Heart left ventricle (tissue), 16 donors: ENCODE results near the gene STRC. TPM values are rescaled to one million over a fixed set of nuclear protein-coding genes. Genes with fewer than 3 reads are reported as not detected.
"Not testable (repeated sequence)": the region's sequence is repeated elsewhere in the genome, so short reads cannot be mapped to it uniquely, and the experiment has no call there.

Experiments used
- ATAC-seq, 4 donors: fragments of 200-7000 bp; cut with Tn5 transposase; one replicate each; pipeline ENCODE4 v1.9.1; 2020 to 2022; ENCODE audit warnings: moderate library complexity in 4 of 4, mild to moderate bottlenecking in 3 of 4, moderate number of reproducible peaks in 1 of 4
- DNase-seq, 5 donors: peaks; one replicate each; pipeline ENCODE4 v3.0.0-alpha.2; 2020
- H3K27ac ChIP-seq, 12 donors: fragments of 200-600 bp; sonication (generic) in 4 of 12; one replicate each; pipeline versions ENCODE4 v1.5.0 to v1.8.0; 2016 to 2022; ENCODE audit warnings: mild to moderate bottlenecking in 2 of 12
- H3K27me3 ChIP-seq, 9 donors: fragments of 200-600 bp; sonication (generic) in 2 of 9; one replicate each; pipeline versions ENCODE4 v1.5.1 to v1.8.0; 2016 to 2022; ENCODE audit warnings: mild to moderate bottlenecking in 3 of 9
- H3K36me3 ChIP-seq, 9 donors: fragments of 200-600 bp; sonication (generic) in 2 of 9; one replicate each; pipeline versions ENCODE4 v1.5.0 to v1.8.0; 2018 to 2022; ENCODE audit warnings: mild to moderate bottlenecking in 2 of 9
- H3K4me1 ChIP-seq, 12 donors: fragments of 200-600 bp; sonication (generic) in 4 of 12; one replicate each; pipeline versions ENCODE4 v1.5.0 to v1.8.0; 2016 to 2022; ENCODE audit warnings: mild to moderate bottlenecking in 3 of 12
- H3K4me3 ChIP-seq, 12 donors: fragments of 200-600 bp; sonication (generic) in 4 of 12; one replicate each; pipeline versions ENCODE4 v1.5.0 to v1.8.0; 2017 to 2022; ENCODE audit warnings: mild to moderate bottlenecking in 9 of 12, moderate library complexity in 4 of 12
- H3K9me3 ChIP-seq, 12 donors: fragments of 200-600 bp; sonication (generic) in 4 of 12; one replicate each; pipeline versions ENCODE4 v1.5.0 to v1.8.0; 2016 to 2022; ENCODE audit warnings: mild to moderate bottlenecking in 1 of 12
- POLR2A ChIP-seq, 2 donors: fragments of 450-650 bp; IDR thresholded peaks; one replicate each; pipeline ENCODE4 v1.6.1; 2017; ENCODE audit warnings: antibody characterized with exemption in 2 of 2, mild to moderate bottlenecking in 2 of 2, moderate library complexity in 2 of 2
- WGBS, 4 donors: extraction: QIAGEN DNeasy Blood & Tissue Kit in 2 of 4; methylation state at CpG; one replicate each; pipeline versions ENCODE4 v1.1.5 to v1.1.7; 2013 to 2018; 5-methylcytosine and 5-hydroxymethylcytosine counted together
- intact Hi-C, 10 donors: fragments of 100-400 bp; cut with DNase I; formaldehyde crosslinking; loops; one replicate each; pipeline versions ENCODE4 v1.11.1 to v1.14.2; 2022
- polyA plus RNA-seq, 2 donors: library from polyadenylated mRNA; stranded (reverse); fragments of 200-250 nt; gene quantifications; one replicate each; pipeline ENCODE4 v1.2.3, GENCODE V29; 2013
- total RNA-seq, 9 donors: library from RNA; depleted of rRNA in 2 of 9; stranded (reverse); fragments of >200 nt in 2 of 9; fragmentation: NEBNext Ultra II Directional in 3 of 9; extraction: Animal tissue kit (Norgen Biotek cat#: 25700) in 3 of 9; gene quantifications; one replicate each; pipeline versions ENCODE4 v1.1.0 to v1.2.4, GENCODE V29; 2016 to 2023
- TF ChIP-seq, protein P1 (sequence below), 12 donors: fragments of 200-600 bp; sonication (generic) in 4 of 12; IDR thresholded peaks; one replicate each; pipeline versions ENCODE4 v1.5.0 to v1.8.0; 2018 to 2022; ENCODE audit warnings: antibody characterized with exemption in 12 of 12, mild to moderate bottlenecking in 5 of 12
- donor health status: ischemic (EF 13 %, LVEDD 7.1; RV severe dilation, severe dysfunction).
- donor health status: healthy with polysubstance abuse.
- donor health status: DM: no; HTN: yes; CAD: no.
- donor health status: DM: no; HTN: no; CAD: no.
- donor health status: ischemic (EF 25% LVEDD 6.9; RV normal size, moderate dysfunction).
- donor health status: ischemic (EF 25% LVEDD 5.7; RV mildly dilated, moderate dysfunction).
- donor health status: healthy.
- donor health status: DM: yes; HTN: yes; CAD: no.
- donor health status: ischemic (EF 35%, LVEDD 5.7; RV mildly dilated, moderate dysfunction).
- donor health status: nonischemic (EF 11% LVEDD 7.7; RV severe dilation, severe dysfunction).
- donor health status: DM: yes; HTN: yes; CAD: no.
- donor health status: PGD.
- donor health status: ischemic (EF 29% LVEDD 5.4; RV normal size, mild dysfunction).
- donor health status: nonischemic (EF 23%, LVEDD 6.1; RV moderate dilation, normal function).

The STRC gene
- total and polyA plus RNA-seq, 11 donors, result 0.04 to 0.22 (median 0.08) TPM; not detected in 6

DNA sequence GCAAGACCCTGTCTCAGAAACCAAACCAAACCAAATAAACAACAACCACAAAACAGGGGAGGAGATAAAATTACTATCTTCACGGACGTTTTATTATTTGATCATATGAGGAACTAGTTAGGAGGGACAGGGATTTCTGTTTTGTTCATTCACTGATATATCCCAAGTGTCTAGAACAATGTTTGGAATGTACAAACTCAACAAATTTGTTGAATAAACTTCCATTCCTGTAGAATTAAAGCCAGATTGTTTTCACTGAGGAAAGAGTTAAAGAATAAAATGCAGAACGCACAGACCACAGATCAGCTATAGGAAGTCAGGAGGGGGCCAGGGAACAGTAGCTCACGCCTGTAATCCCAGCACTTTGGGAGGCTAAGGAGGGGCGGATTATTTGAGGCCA is 6.5 kb upstream of the STRC start:
- ATAC-seq, result no peak
- 35 to 46% (median 36%) methylated on average over 5 of the region's 5 CpGs for WGBS, 4 donors

DNA sequence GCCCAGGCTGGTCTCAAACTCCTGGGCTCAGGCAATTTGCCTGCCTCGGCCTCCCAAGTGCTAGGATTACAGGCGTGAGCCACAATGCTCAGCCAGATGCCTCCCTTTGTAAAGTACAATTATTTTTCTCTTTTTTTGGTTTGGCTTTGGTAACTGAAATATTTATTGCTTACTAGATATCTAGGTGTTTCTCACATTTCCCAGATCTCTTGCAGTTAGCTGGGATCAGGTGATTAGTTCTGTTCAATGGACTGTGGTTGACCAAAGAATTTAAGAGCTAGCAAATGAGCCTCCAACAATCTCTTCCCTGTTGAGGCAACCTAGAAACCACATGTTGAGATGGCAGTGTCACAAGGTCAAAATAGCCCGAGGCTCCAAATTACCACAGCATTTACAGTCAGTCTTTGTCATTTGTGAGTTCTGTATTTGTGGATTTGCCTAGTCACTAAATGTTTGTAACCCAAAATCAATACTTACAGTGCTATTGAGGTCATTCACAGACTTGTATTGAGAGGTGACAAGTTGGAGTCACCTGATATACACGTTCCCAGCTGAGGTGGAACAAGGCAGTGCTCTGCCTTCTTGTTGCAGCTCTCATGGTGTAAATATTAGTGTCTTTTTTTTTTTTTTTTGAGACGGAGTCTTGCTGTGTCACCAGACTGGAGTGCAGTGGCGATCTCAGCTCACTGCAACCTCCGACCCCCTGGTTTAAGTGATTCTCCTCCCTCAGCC is 3.6 kb upstream of the STRC start:
- H3K27ac ChIP-seq, ATAC-seq, intact Hi-C loops, H3K36me3 ChIP-seq, H3K4me1 ChIP-seq, DNase-seq, H3K9me3 ChIP-seq, H3K4me3 ChIP-seq: not testable (repeated sequence)
- WGBS, 4 donors, result 60 to 84% (median 70%) methylated on average over 4 to 7 of the region's 7 CpGs
- peaks cover 0 to 18% (median 0%) of the 10 kb centered on the region in 9 donors for H3K27me3 ChIP-seq

More for the DNA sequence above, 6.5 kb upstream of the STRC start:
- no peak overlapping the region for H3K27ac ChIP-seq
- H3K4me3 ChIP-seq, result no peak overlapping the region
- H3K9me3 ChIP-seq, result no peaks in the 10 kb centered on the region
- no peaks in the 10 kb centered on the region for H3K4me1 ChIP-seq
- peaks cover 0 to 10% (median 0%) of the 10 kb centered on the region in 9 donors for H3K27me3 ChIP-seq
- no peak for DNase-seq
- H3K36me3 ChIP-seq, result no peaks in the 10 kb centered on the region
- intact Hi-C loops, result no loop called here
- TF ChIP-seq, protein P1, sequence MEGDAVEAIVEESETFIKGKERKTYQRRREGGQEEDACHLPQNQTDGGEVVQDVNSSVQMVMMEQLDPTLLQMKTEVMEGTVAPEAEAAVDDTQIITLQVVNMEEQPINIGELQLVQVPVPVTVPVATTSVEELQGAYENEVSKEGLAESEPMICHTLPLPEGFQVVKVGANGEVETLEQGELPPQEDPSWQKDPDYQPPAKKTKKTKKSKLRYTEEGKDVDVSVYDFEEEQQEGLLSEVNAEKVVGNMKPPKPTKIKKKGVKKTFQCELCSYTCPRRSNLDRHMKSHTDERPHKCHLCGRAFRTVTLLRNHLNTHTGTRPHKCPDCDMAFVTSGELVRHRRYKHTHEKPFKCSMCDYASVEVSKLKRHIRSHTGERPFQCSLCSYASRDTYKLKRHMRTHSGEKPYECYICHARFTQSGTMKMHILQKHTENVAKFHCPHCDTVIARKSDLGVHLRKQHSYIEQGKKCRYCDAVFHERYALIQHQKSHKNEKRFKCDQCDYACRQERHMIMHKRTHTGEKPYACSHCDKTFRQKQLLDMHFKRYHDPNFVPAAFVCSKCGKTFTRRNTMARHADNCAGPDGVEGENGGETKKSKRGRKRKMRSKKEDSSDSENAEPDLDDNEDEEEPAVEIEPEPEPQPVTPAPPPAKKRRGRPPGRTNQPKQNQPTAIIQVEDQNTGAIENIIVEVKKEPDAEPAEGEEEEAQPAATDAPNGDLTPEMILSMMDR (IDR thresholded peaks at IDR 0.05), result no peak
- no peak for TF ChIP-seq POLR2A (IDR thresholded peaks at IDR 0.05)

DNA sequence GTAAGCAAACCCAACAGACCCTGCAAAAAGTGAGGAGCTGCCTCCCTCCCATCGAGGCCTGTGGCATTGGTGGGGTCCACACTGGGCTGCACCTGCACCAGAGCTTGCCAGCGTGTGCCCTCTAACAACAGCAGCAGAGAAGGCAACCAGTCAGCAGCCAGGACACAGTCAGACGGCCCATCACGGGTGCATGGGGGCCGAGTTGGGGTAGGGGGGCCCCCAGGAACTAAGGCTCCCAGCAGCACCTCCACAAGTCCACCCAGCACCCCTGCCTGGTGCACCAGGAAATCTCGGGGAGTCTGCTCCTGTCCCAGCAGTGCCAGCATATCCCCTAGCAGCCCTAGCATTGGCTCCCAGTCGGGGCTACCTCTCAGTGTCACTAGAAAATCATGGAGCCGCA is 850 bp downstream of the STRC start:
- intact Hi-C loops, ATAC-seq: not testable (repeated sequence)
- WGBS, 4 donors, result 74 to 80% methylated on average over 4 of the region's 8 CpGs; no CpG with 5 or more reads in 2 of the 4 donors

DNA sequence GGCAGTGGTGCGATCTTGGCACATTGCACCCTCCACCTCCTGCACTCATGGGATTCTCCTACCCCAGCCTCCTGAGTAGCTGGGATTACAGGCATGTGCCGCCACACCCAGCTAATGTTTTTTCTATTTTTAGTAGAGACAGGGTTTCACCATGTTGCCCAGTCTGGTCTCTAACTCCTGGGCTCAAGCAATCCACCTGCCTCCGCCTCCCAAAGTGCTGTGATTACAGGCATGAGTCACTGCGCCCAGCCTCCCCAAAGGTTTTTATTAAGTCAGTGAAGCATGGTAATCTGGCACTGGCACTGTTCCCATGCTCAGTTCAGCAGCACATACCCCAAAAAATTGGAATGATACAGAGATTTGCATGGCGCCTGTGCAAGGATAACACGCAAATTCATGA is 16.4 kb downstream of the STRC start:
- intact Hi-C loops, H3K9me3 ChIP-seq, H3K27me3 ChIP-seq: not testable (repeated sequence)

More for the DNA sequence above, 850 bp downstream of the STRC start:
- not testable (repeated sequence) for DNase-seq, H3K27ac ChIP-seq, H3K4me3 ChIP-seq, H3K4me1 ChIP-seq, H3K36me3 ChIP-seq, H3K9me3 ChIP-seq
- peaks cover 0 to 10% (median 0%) of the 10 kb centered on the region in 9 donors for H3K27me3 ChIP-seq

DNA sequence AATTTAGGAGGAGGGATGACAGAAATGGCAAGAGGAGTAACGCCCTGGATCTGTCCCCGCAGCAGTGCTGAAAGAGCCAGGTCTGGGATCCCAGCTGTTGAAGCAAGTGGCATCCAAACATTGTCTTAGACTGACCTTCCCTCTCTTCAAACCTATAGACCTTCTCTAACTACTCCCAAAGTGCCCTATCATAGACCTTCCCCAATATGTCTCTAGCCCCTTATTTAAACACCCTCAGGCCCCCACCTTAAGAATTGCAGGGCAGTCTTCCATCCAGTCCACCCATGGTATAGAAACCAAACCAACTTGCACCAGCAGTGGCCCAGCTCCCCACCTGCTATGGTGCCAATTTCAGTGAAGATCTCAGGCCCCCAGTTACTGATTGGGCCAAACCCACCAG is 18.4 kb downstream of the STRC start:
- H3K4me1 ChIP-seq, H3K9me3 ChIP-seq, H3K27me3 ChIP-seq, intact Hi-C loops, ATAC-seq, H3K36me3 ChIP-seq, DNase-seq, H3K4me3 ChIP-seq, H3K27ac ChIP-seq: not testable (repeated sequence)
- WGBS, 4 donors, result no CpG with 5 or more reads among the region's 2 CpGs

More for the DNA sequence above, 16.4 kb downstream of the STRC start:
- not testable (repeated sequence) for H3K36me3 ChIP-seq, H3K27ac ChIP-seq, H3K4me1 ChIP-seq, DNase-seq, ATAC-seq, H3K4me3 ChIP-seq
- 79 to 88% (median 87%) methylated on average over 6 of the region's 6 CpGs for WGBS, 4 donors

DNA sequence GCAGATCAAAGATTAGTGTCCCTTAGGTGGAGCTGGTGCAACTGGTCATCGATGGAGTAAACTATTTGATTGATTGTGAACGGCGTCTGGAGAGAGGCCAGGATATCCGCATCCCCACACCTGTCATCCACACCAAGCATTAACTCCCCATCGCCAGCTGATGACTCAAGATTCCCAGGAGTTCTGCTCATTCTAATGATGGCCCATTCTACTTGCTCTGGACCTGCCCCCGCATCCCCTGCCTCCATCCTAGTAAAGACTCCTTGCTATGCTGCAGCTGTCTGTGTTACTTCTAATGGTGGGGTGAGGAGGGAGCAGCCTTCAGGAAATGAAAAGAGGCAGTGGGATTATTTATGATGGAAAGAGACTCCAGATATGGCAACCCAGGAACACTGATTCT is 19.5 kb downstream of the STRC start:
- H3K27ac ChIP-seq, H3K36me3 ChIP-seq, H3K4me1 ChIP-seq, H3K9me3 ChIP-seq, DNase-seq, intact Hi-C loops, H3K4me3 ChIP-seq, H3K27me3 ChIP-seq, ATAC-seq: not testable (repeated sequence)
- WGBS, 4 donors, result 82 to 89% (median 85%) methylated on average over 6 of the region's 6 CpGs

DNA sequence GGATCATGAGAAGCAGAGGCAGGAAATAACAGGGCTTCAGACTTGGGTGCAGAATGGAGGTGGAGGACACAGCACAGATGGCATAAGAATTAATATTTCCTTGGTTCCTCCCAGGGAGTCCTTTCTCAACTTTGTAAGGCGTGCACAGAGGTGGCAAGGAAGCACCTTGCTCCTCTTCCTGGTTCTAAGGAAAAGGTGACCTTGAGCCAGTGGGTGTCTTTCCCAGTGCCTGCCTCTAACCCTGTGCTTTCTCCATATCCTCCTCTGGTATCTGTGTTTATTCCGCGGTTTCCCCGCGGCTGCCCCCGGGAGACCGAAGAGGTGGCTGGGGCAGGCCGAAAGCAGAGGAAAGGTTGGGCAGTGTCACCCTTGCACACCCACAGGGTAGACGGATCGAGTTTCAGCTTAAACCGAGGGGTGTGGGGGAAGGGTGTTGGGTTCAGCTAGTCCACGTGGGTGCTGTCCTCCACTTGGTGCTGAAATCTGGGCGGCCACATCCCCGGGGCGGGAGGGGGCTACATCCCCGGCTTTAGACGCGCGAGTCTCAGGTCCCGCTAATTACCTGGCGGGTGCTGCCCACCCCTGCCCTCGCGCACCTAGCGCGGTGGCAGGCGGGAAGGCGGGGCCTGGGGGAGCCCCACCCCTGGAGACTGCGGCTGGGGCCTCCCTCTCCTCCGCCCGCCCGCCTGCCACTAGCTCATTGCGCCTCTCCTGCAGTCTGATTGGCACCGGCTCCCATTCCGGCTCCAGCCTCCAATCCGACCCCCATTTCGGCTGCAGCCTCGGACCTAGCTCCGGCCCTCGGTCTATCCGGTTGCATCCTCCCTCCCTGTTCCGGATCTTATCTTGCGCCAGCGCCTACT is 25.0 kb downstream of the STRC start, which contains the start of gene CKMT1B:
Gene CKMT1B, plus strand, starts transcription at position 700 of the 863 bp plus-strand sequence. CDS start 192 bp downstream, outside the sequence.
- H3K27me3 ChIP-seq, H3K4me1 ChIP-seq, H3K9me3 ChIP-seq, H3K27ac ChIP-seq, intact Hi-C loops, H3K4me3 ChIP-seq, DNase-seq, H3K36me3 ChIP-seq: not testable (repeated sequence)
- ATAC-seq, result peak in 2 of 4 donors; percentile 43 to 51
- no CpG with 5 or more reads among the region's 43 CpGs for WGBS, 4 donors

DNA sequence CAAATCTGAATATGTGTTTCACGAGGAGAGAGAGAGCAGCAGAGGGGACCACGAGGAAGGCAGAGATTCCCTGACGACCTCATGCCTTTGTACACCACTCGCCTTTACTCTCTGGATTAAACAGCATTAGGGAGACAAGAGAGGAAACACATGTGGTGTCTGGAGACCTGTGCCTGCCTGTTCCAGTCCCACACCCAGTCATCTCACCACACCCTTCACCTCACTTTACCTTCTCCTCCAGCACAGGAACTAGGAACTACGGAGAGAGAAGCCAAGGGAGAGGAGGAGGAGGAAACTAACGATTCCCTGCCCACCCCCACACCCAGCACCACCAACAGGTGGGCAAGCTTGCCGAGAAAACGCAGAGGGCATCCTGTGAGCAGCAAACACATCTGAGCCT is 25.8 kb downstream of the STRC start:
- ATAC-seq, H3K27me3 ChIP-seq, H3K27ac ChIP-seq, DNase-seq, intact Hi-C loops, H3K9me3 ChIP-seq, H3K4me3 ChIP-seq, H3K36me3 ChIP-seq, H3K4me1 ChIP-seq: not testable (repeated sequence)
- 7 to 27% (median 14%) methylated on average over 4 of the region's 8 CpGs for WGBS, 4 donors

DNA sequence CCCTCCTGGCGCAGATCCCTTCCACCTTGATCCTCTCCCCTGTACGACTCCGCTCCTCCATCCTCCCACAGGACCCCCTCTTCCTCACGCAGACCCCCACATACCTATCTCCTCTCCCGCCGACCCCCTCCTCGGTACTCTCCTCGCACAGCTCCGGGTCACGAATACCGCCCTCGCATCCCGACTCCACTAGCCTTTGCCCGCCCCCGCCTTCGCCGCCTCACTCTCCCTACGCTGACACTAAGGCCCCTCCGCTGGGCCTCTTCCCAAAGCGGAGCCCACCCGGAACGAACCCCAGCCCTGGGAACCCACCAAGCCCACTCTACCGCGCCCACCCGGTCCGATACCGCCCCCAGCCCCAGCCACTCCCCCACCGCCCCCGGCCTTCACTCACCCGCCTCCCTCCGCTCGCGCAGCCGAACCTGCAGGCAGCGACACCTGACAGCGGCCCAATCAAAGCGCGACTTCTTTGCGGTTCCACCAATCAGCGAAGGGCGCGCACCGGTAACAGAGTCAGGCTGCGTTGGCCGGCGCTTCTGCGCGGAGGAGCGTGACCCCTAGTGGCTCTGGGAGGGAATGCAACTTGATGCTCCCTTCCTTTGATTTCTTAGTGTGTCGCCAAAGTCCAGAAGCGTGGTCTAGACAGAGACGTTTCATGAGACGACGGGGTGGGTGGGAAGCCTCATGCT is 28.7 kb downstream of the STRC start, which contains the start of gene PPIP5K1:
Gene PPIP5K1, minus strand, starts transcription at position 431 of the 689 bp plus-strand sequence. CDS start 5,704 bp downstream, outside the sequence.
- intact Hi-C loops, H3K27me3 ChIP-seq, H3K36me3 ChIP-seq, DNase-seq, H3K4me3 ChIP-seq, H3K27ac ChIP-seq, H3K9me3 ChIP-seq, H3K4me1 ChIP-seq: not testable (repeated sequence)
- ATAC-seq, result peak; percentile 99
- no CpG with 5 or more reads among the region's 54 CpGs for WGBS, 4 donors
